GM12878 (cell line): Measurements from ENCODE around the gene ACAP1.

Source experiments
- EP300 ChIP-seq, 2 experiments: fragments of 150-350 bp in 1 of 2; IDR thresholded peaks; 2 replicates each; pipeline ENCODE4 v1.6.1; 2011 to 2012; ENCODE audit warnings: low read depth in 2 of 2, low read length in 2 of 2, borderline replicate concordance in 1 of 2, improper control_type of control experiment in 1 of 2, inconsistent platforms in 1 of 2; ENCODE audit not compliant: control insufficient read depth in 1 of 2
- FOXK2 ChIP-seq: fragments of 450-650 bp; IDR thresholded peaks from 2 replicates; pipeline ENCODE4 v1.6.1; 2017; ENCODE audit warnings: mild to moderate bottlenecking, moderate library complexity
- JUND ChIP-seq: IDR thresholded peaks from 2 replicates; pipeline ENCODE4 v1.6.1; 2012; ENCODE audit warnings: low read depth, mild to moderate bottlenecking, low read length, improper control_type of control experiment, moderate library complexity
- POLR2A ChIP-seq: IDR thresholded peaks from 2 replicates; pipeline ENCODE4 v1.6.1; 2011; ENCODE audit warnings: low read depth, mild to moderate bottlenecking, low read length
- SRF ChIP-seq, 2 experiments: IDR thresholded peaks; 2 replicates each; pipeline ENCODE4 v1.6.1; 2011; ENCODE audit warnings: low read depth in 2 of 2, low read length in 2 of 2, mild to moderate bottlenecking in 1 of 2, moderate library complexity in 1 of 2
- TAF1 ChIP-seq: IDR thresholded peaks from 2 replicates; pipeline ENCODE4 v1.6.1; 2011; ENCODE audit warnings: mild to moderate bottlenecking, low read depth, low read length, borderline replicate concordance
- YY1 ChIP-seq: IDR thresholded peaks from 2 replicates; pipeline ENCODE4 v1.6.1; 2011; ENCODE audit warnings: low read depth, mild to moderate bottlenecking, low read length
- TF ChIP-seq, protein P1 (sequence below): IDR thresholded peaks from 2 replicates; pipeline ENCODE4 v1.6.1; 2011; ENCODE audit warnings: low read depth, low read length, improper control_type of control experiment, borderline replicate concordance
- TF ChIP-seq, protein P2 (sequence below), 3 experiments: IDR thresholded peaks in 2 of 3; conservative IDR thresholded peaks in 1 of 3; 2 replicates each; pipeline ENCODE4 v1.5.1; 2011; ENCODE audit warnings: low read depth in 3 of 3, low read length in 3 of 3, mild to moderate bottlenecking in 3 of 3, control low read depth in 2 of 3, moderate library complexity in 2 of 3, inconsistent platforms in 1 of 3, mixed read lengths in 1 of 3; ENCODE audit not compliant: control insufficient read depth in 2 of 3, insufficient read depth in 1 of 3; ENCODE audit errors: extremely low read depth in 1 of 3
- TF ChIP-seq, protein P3 (sequence below): IDR thresholded peaks from 2 replicates; pipeline ENCODE4 v1.6.1; 2012; ENCODE audit warnings: low read depth, low read length, improper control_type of control experiment

DNA sequence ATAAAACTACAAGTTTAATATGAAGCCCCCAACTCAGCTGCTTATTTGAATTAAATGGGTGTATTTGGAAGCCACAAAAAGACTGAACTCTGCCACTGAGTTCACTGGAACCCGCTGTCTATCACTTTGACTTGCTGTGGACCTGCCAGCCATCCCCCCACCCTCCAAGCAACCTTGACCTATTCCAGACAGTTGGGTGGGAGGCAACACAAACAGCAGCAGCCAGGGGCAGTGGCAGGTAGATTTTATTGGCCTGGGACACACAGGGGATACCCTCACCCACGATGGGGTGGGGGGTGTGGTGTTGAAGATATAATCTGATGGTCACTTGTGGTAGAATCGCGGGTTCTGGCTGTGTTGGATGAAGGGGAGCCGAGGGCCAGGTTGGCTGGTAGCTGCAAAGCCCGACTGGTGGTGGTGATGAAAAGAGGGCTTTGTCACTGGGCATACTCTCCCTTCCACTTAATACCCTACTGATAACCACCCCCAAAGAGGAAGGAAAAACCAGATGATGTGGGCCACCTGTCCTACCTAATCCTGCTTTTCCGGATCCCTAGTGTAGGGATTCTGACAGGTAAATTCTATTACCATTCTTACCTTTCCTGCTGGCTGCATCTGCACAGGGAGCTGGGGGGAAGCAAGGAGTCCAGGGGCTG, 23.8 kb upstream of the ACAP1 start:
- TF ChIP-seq SRF (IDR thresholded peaks at IDR 0.05; ENCODE audit: low read depth in 2 of 2, low read length in 2 of 2) (no peak), JUND (no peak), EP300 (IDR thresholded peaks at IDR 0.05; ENCODE audit: borderline replicate concordance in 1 of 2, control insufficient read depth in 1 of 2, low read depth in 2 of 2, low read length in 2 of 2) (no peak), YY1 (no peak), POLR2A (peak; percentile 31), FOXK2 (no peak), TAF1 (no peak)
- TF ChIP-seq, protein P1, sequence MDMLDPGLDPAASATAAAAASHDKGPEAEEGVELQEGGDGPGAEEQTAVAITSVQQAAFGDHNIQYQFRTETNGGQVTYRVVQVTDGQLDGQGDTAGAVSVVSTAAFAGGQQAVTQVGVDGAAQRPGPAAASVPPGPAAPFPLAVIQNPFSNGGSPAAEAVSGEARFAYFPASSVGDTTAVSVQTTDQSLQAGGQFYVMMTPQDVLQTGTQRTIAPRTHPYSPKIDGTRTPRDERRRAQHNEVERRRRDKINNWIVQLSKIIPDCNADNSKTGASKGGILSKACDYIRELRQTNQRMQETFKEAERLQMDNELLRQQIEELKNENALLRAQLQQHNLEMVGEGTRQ, result no peak
- TF ChIP-seq, protein P2, sequence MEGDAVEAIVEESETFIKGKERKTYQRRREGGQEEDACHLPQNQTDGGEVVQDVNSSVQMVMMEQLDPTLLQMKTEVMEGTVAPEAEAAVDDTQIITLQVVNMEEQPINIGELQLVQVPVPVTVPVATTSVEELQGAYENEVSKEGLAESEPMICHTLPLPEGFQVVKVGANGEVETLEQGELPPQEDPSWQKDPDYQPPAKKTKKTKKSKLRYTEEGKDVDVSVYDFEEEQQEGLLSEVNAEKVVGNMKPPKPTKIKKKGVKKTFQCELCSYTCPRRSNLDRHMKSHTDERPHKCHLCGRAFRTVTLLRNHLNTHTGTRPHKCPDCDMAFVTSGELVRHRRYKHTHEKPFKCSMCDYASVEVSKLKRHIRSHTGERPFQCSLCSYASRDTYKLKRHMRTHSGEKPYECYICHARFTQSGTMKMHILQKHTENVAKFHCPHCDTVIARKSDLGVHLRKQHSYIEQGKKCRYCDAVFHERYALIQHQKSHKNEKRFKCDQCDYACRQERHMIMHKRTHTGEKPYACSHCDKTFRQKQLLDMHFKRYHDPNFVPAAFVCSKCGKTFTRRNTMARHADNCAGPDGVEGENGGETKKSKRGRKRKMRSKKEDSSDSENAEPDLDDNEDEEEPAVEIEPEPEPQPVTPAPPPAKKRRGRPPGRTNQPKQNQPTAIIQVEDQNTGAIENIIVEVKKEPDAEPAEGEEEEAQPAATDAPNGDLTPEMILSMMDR (IDR thresholded peaks at IDR 0.05 in 2 of 3, conservative IDR thresholded peaks at IDR 0.05 in 1 of 3; ENCODE audit: control insufficient read depth in 2 of 3, extremely low read depth in 1 of 3, insufficient read depth in 1 of 3, low read depth in 3 of 3, low read length in 3 of 3), result no peak
- TF ChIP-seq, protein P3, sequence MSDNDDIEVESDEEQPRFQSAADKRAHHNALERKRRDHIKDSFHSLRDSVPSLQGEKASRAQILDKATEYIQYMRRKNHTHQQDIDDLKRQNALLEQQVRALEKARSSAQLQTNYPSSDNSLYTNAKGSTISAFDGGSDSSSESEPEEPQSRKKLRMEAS, result no peak
